Fibroblast of pulmonary artery (primary cell): ENCODE results near the gene IGFBP4.

Experiments
- DNase-seq: peaks from one replicate; pipeline ENCODE4 v3.0.0-alpha.2; 2010; ENCODE audit warnings: low read depth
- H3K4me3 ChIP-seq: replicated peaks from 2 replicates; pipeline ENCODE4 v1.5.1; 2011; ENCODE audit warnings: low read depth, mild to moderate bottlenecking, control low read depth, low read length, moderate library complexity
- TF ChIP-seq, protein P1 (sequence below): IDR thresholded peaks from 2 replicates; pipeline ENCODE4 v1.5.1; 2011; ENCODE audit warnings: mild to moderate bottlenecking, control low read depth, low read length, inconsistent platforms; ENCODE audit errors: missing control alignments

Gene IGFBP4

DNA sequence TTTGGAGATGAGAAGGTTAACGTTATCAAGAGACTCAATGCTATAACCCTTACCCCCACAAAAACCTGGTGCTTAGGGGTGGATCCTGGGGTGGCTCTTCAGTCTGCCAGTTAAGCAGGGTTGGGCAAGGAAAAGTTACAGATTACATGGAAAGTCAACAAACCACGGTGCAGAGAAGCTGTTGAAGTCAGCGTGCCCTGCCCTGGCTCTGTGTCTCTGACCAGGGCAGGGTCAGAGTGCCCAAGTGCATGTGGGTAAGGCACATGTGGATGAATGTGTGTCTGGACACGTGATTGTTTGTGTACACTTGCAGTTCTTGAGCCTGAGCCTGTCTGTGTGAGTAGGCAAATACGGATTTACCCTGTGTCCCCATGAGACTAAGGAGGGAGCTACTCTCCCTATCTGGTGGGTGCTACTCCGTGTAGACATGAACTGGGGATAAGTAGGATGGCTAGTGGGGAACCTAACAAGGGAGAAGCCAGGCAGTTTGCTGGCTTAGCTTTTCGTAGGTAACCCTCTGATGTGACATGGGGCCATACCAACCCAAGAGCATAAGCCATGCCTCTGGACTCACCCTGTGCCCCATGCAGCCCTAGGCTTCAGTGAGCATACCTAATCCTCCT is 5.5 kb downstream of the IGFBP4 start:
- peak; percentile 25 for DNase-seq
- H3K4me3 ChIP-seq = peak overlapping the region; percentile 99
- TF ChIP-seq, protein P1, sequence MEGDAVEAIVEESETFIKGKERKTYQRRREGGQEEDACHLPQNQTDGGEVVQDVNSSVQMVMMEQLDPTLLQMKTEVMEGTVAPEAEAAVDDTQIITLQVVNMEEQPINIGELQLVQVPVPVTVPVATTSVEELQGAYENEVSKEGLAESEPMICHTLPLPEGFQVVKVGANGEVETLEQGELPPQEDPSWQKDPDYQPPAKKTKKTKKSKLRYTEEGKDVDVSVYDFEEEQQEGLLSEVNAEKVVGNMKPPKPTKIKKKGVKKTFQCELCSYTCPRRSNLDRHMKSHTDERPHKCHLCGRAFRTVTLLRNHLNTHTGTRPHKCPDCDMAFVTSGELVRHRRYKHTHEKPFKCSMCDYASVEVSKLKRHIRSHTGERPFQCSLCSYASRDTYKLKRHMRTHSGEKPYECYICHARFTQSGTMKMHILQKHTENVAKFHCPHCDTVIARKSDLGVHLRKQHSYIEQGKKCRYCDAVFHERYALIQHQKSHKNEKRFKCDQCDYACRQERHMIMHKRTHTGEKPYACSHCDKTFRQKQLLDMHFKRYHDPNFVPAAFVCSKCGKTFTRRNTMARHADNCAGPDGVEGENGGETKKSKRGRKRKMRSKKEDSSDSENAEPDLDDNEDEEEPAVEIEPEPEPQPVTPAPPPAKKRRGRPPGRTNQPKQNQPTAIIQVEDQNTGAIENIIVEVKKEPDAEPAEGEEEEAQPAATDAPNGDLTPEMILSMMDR = no peak

- peak; percentile 57 for DNase-seq
These were observed 6.9 kb downstream of the IGFBP4 start for GRCh38 chr17:40450175-40450574.

DNA sequence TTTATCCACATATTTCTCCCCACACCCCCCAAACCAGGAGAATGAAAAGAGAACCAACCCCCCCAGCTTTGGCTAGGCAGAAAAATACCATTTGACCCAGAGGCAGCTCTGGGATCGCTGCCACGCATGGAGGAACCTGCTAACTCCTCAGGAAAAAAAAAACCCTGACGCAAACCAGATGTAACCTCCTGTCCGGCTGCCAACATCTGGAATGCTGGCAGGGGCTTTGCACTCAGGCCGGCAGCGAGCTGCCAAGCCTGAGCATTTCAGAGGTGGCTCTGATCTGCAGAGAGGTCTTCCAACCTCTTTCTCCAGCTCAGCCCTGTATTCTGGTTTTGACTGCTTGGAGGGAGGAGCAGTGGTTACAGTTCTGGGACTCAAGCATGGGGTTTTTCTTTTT is 8.2 kb downstream of the IGFBP4 start:
- TF ChIP-seq, protein P1 = no peak
- H3K4me3 ChIP-seq = peak overlapping the region; percentile 27
- DNase-seq = peak; percentile 95

More at GRCh38 chr17:40450175-40450574, 6.9 kb downstream of the IGFBP4 start:
- TF ChIP-seq, protein P1 = peak; percentile 69
- H3K4me3 ChIP-seq = no peak overlapping the region

GRCh38 chr17:40452216-40452787 is 9.1 kb downstream of the IGFBP4 start:
- TF ChIP-seq, protein P1 = no peak
- no peak overlapping the region for H3K4me3 ChIP-seq
- DNase-seq = peak; percentile 93

GRCh38 chr17:40452921-40453378 is 9.7 kb downstream of the IGFBP4 start:
- TF ChIP-seq, protein P1 = no peak
- DNase-seq = no peak
- no peak overlapping the region for H3K4me3 ChIP-seq

DNA sequence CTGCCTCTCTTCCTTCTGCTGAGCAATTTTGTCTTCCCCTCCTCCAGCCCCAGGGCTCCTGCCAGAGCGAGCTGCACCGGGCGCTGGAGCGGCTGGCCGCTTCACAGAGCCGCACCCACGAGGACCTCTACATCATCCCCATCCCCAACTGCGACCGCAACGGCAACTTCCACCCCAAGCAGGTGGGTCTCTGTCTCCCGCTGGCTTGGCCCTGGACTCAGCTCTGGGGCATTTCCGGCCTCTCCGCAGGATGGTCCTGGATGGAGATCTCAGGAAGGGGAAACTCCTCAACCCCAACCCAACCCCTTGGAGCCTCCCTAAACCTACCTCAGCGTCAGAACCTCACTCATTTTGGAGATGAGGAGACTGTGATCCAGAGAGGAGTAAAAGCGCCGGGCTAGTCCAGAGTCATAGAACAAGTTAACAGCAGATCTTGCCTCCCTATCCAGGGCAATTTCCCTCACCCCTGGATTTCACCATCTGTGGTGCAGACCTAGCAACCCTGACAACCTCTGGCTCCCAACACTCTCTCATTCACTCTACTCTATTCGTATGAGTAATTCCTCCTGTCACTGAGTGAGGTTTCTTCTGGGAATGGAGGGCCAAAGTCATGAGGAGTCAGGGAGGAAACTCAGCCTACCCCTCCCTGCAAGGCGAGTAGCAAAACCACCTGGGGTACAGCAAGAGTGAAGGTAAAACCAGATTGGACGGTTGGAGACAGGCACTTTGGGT is 10.8 kb downstream of the IGFBP4 start:
- TF ChIP-seq, protein P1 = no peak
- H3K4me3 ChIP-seq = no peak overlapping the region
- no peak for DNase-seq
